A549 (cell line): ENCODE data around the gene ZNF410.

ENCODE experiments used
- CBX2 ChIP-seq: fragments of 200-600 bp; sonication (generic); IDR thresholded peaks from 2 replicates; pipeline ENCODE4 v1.6.1; 2016; ENCODE audit warnings: low read depth, mild to moderate bottlenecking, borderline replicate concordance
- CTCF ChIP-seq: fragments of >200 bp; sonication (Bioruptor Twin); formaldehyde crosslinking; IDR thresholded peaks from 3 replicates; pipeline ENCODE4 v1.5.1; 2016
- HDAC2 ChIP-seq: fragments of 200-600 bp; sonication (generic); IDR thresholded peaks from 2 replicates; pipeline ENCODE4 v1.6.1; 2016
- HMGXB4 ChIP-seq: fragments of 250-450 bp; sonication (Bioruptor Pico); IDR thresholded peaks from 2 replicates; pipeline ENCODE4 v1.5.0; 2021; ENCODE audit warnings: mild to moderate bottlenecking, moderate library complexity, borderline replicate concordance
- MYC ChIP-seq: IDR thresholded peaks from 2 replicates; pipeline ENCODE4 v1.6.1; 2012; ENCODE audit warnings: mild to moderate bottlenecking, inconsistent platforms, low read length, improper control_type of control experiment, borderline replicate concordance
- RAD21 ChIP-seq, 2 experiments: fragments of >200 bp in 1 of 2; sonication (Bioruptor Twin) in 1 of 2; formaldehyde crosslinking in 1 of 2; IDR thresholded peaks in 1 of 2; conservative IDR thresholded peaks in 1 of 2; 2 replicates in 1 of 2; 3 replicates in 1 of 2; pipeline ENCODE4 v1.6.1; 2012 to 2018; ENCODE audit warnings: inconsistent platforms in 1 of 2
- REST ChIP-seq: fragments of 200-600 bp; sonication (generic); IDR thresholded peaks from 2 replicates; pipeline ENCODE4 v1.6.1; 2016; ENCODE audit warnings: antibody characterized with exemption, mild to moderate bottlenecking, moderate library complexity
- SREBF2 ChIP-seq: fragments of 450-650 bp; IDR thresholded peaks from 2 replicates; pipeline ENCODE4 v1.6.1; 2014; ENCODE audit warnings: mild to moderate bottlenecking, moderate library complexity
- TFCP2L1 ChIP-seq: fragments of 250-450 bp; sonication (Bioruptor Pico); IDR thresholded peaks from 2 replicates; pipeline ENCODE4 v1.5.0; 2021; ENCODE audit warnings: mild to moderate bottlenecking
- USF2 ChIP-seq: fragments of 450-650 bp; IDR thresholded peaks from 2 replicates; pipeline ENCODE4 v1.6.1; 2014; ENCODE audit warnings: antibody characterized with exemption

- no peak for TF ChIP-seq CBX2
- TF ChIP-seq CTCF = no peak
- no peak for TF ChIP-seq USF2
- TF ChIP-seq RAD21 (conservative IDR thresholded peaks at IDR 0.05 in 1 of 2, IDR thresholded peaks at IDR 0.05 in 1 of 2) = no peak
- no peak for TF ChIP-seq HMGXB4 (CRISPR knock-in tag)
- TF ChIP-seq REST = no peak
- no peak for TF ChIP-seq SREBF2
- TF ChIP-seq MYC = no peak
- no peak for TF ChIP-seq TFCP2L1 (CRISPR knock-in tag)
- TF ChIP-seq HDAC2 = no peak
Measured at GRCh38 chr14:73973497-73973896, 86.8 kb downstream of the ZNF410 start.
